HepG2 (cell line): ENCODE results near the gene P3H3. TPM values are rescaled to one million over a fixed set of nuclear protein-coding genes. Genes with fewer than 3 reads are reported as not detected.

Experiments used
- FOSL2 ChIP-seq: sonication (generic); formaldehyde crosslinking; IDR thresholded peaks from 2 replicates; pipeline ENCODE4 v1.4.0; 2020; ENCODE audit warnings: missing genetic modification reagents
- HNRNPL ChIP-seq: fragments of 200-400 bp; formaldehyde crosslinking; IDR thresholded peaks from 2 replicates; pipeline ENCODE4 v1.6.1; 2017; ENCODE audit warnings: mild to moderate bottlenecking, low read depth, low read length
- MXD3 ChIP-seq: IDR thresholded peaks from 2 replicates; pipeline ENCODE4 v1.6.1; 2016; ENCODE audit warnings: mild to moderate bottlenecking, missing biosample characterization, missing genetic modification reagents
- SMARCC2 ChIP-seq: fragments of 450-650 bp; IDR thresholded peaks from 2 replicates; pipeline ENCODE4 v1.6.1; 2017; ENCODE audit warnings: antibody characterized with exemption, mild to moderate bottlenecking
- SOX13 ChIP-seq, 3 experiments: fragments of 450-650 bp in 1 of 3; sonication (generic) in 1 of 3; formaldehyde crosslinking in 1 of 3; IDR thresholded peaks in 2 of 3; conservative IDR thresholded peaks in 1 of 3; 2 replicates each; pipeline versions ENCODE4 v1.5.0 to v1.6.1; 2016 to 2020; ENCODE audit warnings: antibody characterized with exemption in 1 of 3, mild to moderate bottlenecking in 1 of 3, missing compliant biosample characterization in 1 of 3, missing genetic modification reagents in 1 of 3, moderate library complexity in 1 of 3
- ZFP91 ChIP-seq: sonication (generic); formaldehyde crosslinking; IDR thresholded peaks from 2 replicates; pipeline ENCODE4 v1.9.0; 2022; ENCODE audit warnings: missing genetic modification reagents, mild to moderate bottlenecking, borderline replicate concordance
- polyA plus RNA-seq, 8 experiments: library from polyadenylated mRNA; depleted of rRNA in 3 of 8; stranded (reverse) in 7 of 8; unstranded in 1 of 8; fragments of >200 nt; fragmentation: Illumina TruSeq in 4 of 8; extraction: Trizol in 4 of 8; gene quantifications; 2 replicates each; pipeline versions ENCODE4 v1.2.1 to v1.2.3, GENCODE V29; 2011 to 2016; ENCODE audit warnings: low read depth in 4 of 8, missing spikeins in 1 of 8, mixed read lengths in 1 of 8; ENCODE audit not compliant: insufficient read depth in 1 of 8
- total RNA-seq, 5 experiments: library from RNA; depleted of rRNA; stranded (reverse); fragments of >200 nt; fragmentation: Illumina TruSeq; extraction: Trizol; gene quantifications; 2 replicates each; pipeline ENCODE4 v1.2.3, GENCODE V29; 2016; ENCODE audit warnings: low read depth in 1 of 5

P3H3 gene
- total and polyA plus RNA-seq, 2 of the 13 experiments (the other 11 are each of a cell fraction or from before 2014, with no cell fraction given): 20.1 to 20.5 TPM

GRCh38 chr12:6871052-6871957 lies 43.1 kb downstream of the P3H3 start (continued):
- peak; percentile 3; the same call in 1 of the 2 replicates for TF ChIP-seq FOSL2 (CRISPR knock-in tag)
- peak; percentile 63; the same call in 1 of the 2 replicates for TF ChIP-seq HNRNPL
- TF ChIP-seq SOX13 (IDR thresholded peaks at IDR 0.05): 0 out of 2 replicates have a peak, but pooled peaks have one; percentile 4
- no peak for TF ChIP-seq SOX13 (CRISPR knock-in tag; conservative IDR thresholded peaks at IDR 0.05 in 1 of 2, IDR thresholded peaks at IDR 0.05 in 1 of 2)
- peak; percentile 40; the same call in 1 of the 2 replicates for TF ChIP-seq ZFP91 (CRISPR knock-in tag)
- no peak for TF ChIP-seq MXD3 (CRISPR knock-in tag)
- no peak for TF ChIP-seq SMARCC2
